Coronary artery (tissue), 2 donors: ENCODE data around the gene UNC79.

Experiments
- DNase-seq: peaks from one replicate; pipeline ENCODE4 v3.0.0-alpha.2; 2017; ENCODE audit warnings: low spot score
- H3K27ac ChIP-seq, 2 donors: fragments of 200-600 bp; sonication (generic); one replicate each; pipeline ENCODE4 v1.5.1; 2016 to 2019
- H3K4me3 ChIP-seq: fragments of 200-600 bp; sonication (generic); 2 replicates; pipeline ENCODE4 v1.5.1; 2016; ENCODE audit warnings: mild to moderate bottlenecking, moderate library complexity
- CTCF ChIP-seq: fragments of 200-600 bp; sonication (generic); IDR thresholded peaks from one replicate; pipeline ENCODE4 v1.5.1; 2019; ENCODE audit warnings: antibody characterized with exemption

The UNC79 gene

GRCh38 chr14:93533437-93533836 is 102.7 kb downstream of the UNC79 start:
- TF ChIP-seq CTCF: no peak
- DNase-seq: no peak
- H3K27ac ChIP-seq: no peak overlapping the region

GRCh38 chr14:93533842-93534241 is 103.1 kb downstream of the UNC79 start:
- H3K4me3 ChIP-seq: no peak overlapping the region
- H3K27ac ChIP-seq: no peak overlapping the region
- no peak for TF ChIP-seq CTCF
- DNase-seq: no peak

More at GRCh38 chr14:93533437-93533836, 102.7 kb downstream of the UNC79 start:
- H3K4me3 ChIP-seq: no peak overlapping the region

- no peak for TF ChIP-seq CTCF
- Histone ChIP-seq H3K27ac (no peak overlapping the region), H3K4me3 (no peak overlapping the region)
- DNase-seq: no peak
Observed at GRCh38 chr14:93535537-93535936, 104.8 kb downstream of the UNC79 start.

- Histone ChIP-seq H3K4me3 (no peak overlapping the region), H3K27ac (no peak overlapping the region)
- no peak for TF ChIP-seq CTCF
- DNase-seq: no peak
Observed at GRCh38 chr14:93536945-93537344, 106.2 kb downstream of the UNC79 start.

- TF ChIP-seq CTCF: no peak
- Histone ChIP-seq H3K27ac (no peak overlapping the region), H3K4me3 (no peak overlapping the region)
- DNase-seq: no peak
Observed at GRCh38 chr14:93537951-93538350, 107.2 kb downstream of the UNC79 start.

DNA sequence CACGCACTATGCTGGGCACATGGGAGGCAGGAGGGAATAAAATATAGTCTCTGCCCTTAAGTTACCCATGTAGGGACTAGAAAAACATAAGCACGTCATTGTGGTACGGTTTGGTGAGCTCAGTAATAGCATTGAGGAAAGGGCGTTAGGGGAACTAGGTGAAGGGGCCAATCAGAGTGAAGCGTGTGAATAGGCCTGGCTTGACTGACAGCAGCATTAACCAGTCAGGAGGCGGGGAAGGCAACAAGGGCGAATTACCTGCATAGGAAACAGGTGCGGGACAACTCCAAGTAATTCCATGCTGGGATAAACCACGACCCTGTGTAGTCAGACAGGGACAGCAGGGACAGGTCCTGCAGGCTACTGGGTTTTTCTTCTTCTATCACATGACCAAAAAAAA is 107.7 kb downstream of the UNC79 start:
- TF ChIP-seq CTCF: no peak
- no peak for DNase-seq
- Histone ChIP-seq H3K4me3 (no peak overlapping the region), H3K27ac (no peak overlapping the region)

DNA sequence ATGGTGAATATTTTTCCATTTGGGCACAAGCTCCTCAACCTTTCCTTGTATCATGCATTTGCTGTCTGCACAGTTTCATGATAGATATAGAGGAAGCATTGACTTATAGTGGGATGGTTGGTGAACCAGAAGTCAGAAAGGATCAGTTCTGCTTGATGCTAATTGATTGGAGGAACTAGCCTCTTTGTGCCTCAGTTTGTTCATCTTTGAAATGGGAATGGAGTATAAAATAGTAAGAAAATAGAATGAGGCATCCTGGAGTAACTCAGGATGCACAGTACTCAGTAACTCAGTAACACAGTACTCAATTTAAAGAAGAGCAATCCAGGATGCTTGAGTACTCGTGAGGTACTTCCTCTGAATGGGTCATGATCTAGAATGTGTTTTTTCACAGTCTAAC is 109.5 kb downstream of the UNC79 start:
- no peak for DNase-seq
- TF ChIP-seq CTCF: no peak
- no peak overlapping the region for H3K27ac ChIP-seq
- no peak overlapping the region for H3K4me3 ChIP-seq
